HG03175 (cell line): ENCODE measurements around the gene PTPN5.
"Not testable (repeated sequence)": the region's sequence is repeated elsewhere in the genome, so short reads cannot be mapped to it uniquely, and the experiment has no call there.

Source experiments
- ATAC-seq: cut with Tn5 transposase; IDR thresholded peaks from one replicate; pipeline ENCODE4 v1.9.1; 2021; ENCODE audit warnings: mild to moderate bottlenecking, moderate library complexity; ENCODE audit not compliant: unreplicated experiment

PTPN5 gene

GRCh38 chr11:18791207-18791968, at the start of gene PTPN5:
TSS of gene PTPN5 (minus strand) at chr11:18791798. CDS start at chr11:18771958, 19,840 bp downstream.
- ATAC-seq: no peak

GRCh38 chr11:18836417-18836816, 44.8 kb upstream of the PTPN5 start:
- ATAC-seq: no peak

GRCh38 chr11:18834754-18835466, 43.3 kb upstream of the PTPN5 start:
- ATAC-seq: no peak

GRCh38 chr11:18820160-18820559, 28.6 kb upstream of the PTPN5 start:
- ATAC-seq: not testable (repeated sequence)

GRCh38 chr11:18804199-18804999, 12.8 kb upstream of the PTPN5 start:
- no peak for ATAC-seq

GRCh38 chr11:18802381-18803257, 11.0 kb upstream of the PTPN5 start:
- ATAC-seq: peak; percentile 55

GRCh38 chr11:18798799-18799469, 7.3 kb upstream of the PTPN5 start:
- ATAC-seq: no peak

- no peak for ATAC-seq
Observed at GRCh38 chr11:18794956-18795355, 3.4 kb upstream of the PTPN5 start.

GRCh38 chr11:18792827-18793226, 1.2 kb upstream of the PTPN5 start:
- no peak for ATAC-seq

GRCh38 chr11:18791969-18792628, 501 bp upstream of the PTPN5 start:
- ATAC-seq: no peak

GRCh38 chr11:18790883-18791206, 753 bp downstream of the PTPN5 start:
- ATAC-seq: no peak

- ATAC-seq: no peak
Observed at GRCh38 chr11:18789942-18790341, 1.7 kb downstream of the PTPN5 start.

GRCh38 chr11:18785411-18785810, 6.2 kb downstream of the PTPN5 start:
- ATAC-seq: no peak

GRCh38 chr11:18780896-18781295, 10.7 kb downstream of the PTPN5 start:
- no peak for ATAC-seq

- ATAC-seq: no peak
Observed at GRCh38 chr11:18780329-18780728, 11.3 kb downstream of the PTPN5 start.

- ATAC-seq: no peak
Observed at GRCh38 chr11:18778468-18778867, 13.1 kb downstream of the PTPN5 start.

- no peak for ATAC-seq
Observed at GRCh38 chr11:18776324-18776723, 15.3 kb downstream of the PTPN5 start.

GRCh38 chr11:18775492-18776292, 15.9 kb downstream of the PTPN5 start:
- peak; percentile 85 for ATAC-seq

GRCh38 chr11:18774801-18775200, 16.8 kb downstream of the PTPN5 start:
- no peak for ATAC-seq
